Activated naive CD4-positive, alpha-beta T cell treated with anti-CD3 and anti-CD28 coated beads, Interleukin-2, amount 50 U/mL, for 72 hours (primary cell): ENCODE measurements around the gene GIPC2. TPM values are rescaled to one million over a fixed set of nuclear protein-coding genes. Genes with fewer than 3 reads are reported as not detected.
A peak's percentile ranks its signal among the peaks of the same experiment; 100 is the strongest.
"Not testable (repeated sequence)": the region's sequence is repeated elsewhere in the genome, so short reads cannot be mapped to it uniquely, and the experiment has no call there.

Experiments used
- ATAC-seq, 2 donors: fragments of 150-1000 bp; cut with Tn5 transposase; 2 replicates each; pipeline ENCODE4 v1.10.0; 2021; ENCODE audit warnings: mild to moderate bottlenecking in 2 of 2, moderate library complexity in 2 of 2
- DNase-seq, 2 donors: peaks; one replicate each; pipeline ENCODE4 v3.0.0; 2021 to 2022; ENCODE audit warnings: low spot score in 2 of 2
- H3K27ac Mint-ChIP-seq, 2 donors: one replicate each; pipeline ENCODE4 v1.8.0; 2022; ENCODE audit warnings: mild to moderate bottlenecking in 2 of 2, mixed read lengths in 2 of 2
- H3K36me3 Mint-ChIP-seq, 2 donors: one replicate each; pipeline ENCODE4 v1.8.0; 2022; ENCODE audit warnings: mixed read lengths in 2 of 2
- H3K9me3 Mint-ChIP-seq, 2 donors: one replicate each; pipeline ENCODE4 v1.8.0; 2022; ENCODE audit warnings: mixed read lengths in 2 of 2
- total RNA-seq, 2 donors: library from RNA; stranded (reverse); gene quantifications; one replicate each; pipeline ENCODE4 v1.2.3, GENCODE V29; 2022

GIPC2 gene
- total RNA-seq, 2 donors from 2014 or later, result 0.16 to 0.39 TPM

DNA sequence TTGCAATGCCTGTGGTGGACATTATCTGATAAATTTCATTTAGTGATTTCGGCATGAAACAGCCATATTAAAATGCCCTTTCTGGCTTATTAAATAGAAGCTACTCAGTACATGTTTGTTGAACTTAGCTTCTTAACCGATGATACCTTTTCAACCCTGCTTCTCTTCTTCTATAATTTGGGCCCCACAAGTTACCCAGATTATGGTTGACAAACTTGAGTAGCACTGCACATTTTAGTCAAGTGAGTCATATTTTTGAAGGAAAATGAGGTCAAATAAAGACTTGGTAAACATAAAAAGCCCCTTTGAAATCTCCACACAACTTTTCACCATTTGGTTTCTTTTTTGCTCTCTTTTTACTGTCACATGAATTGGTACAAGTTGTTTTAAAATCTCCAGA is 33.8 kb downstream of the GIPC2 start:
- DNase-seq (no peak), ATAC-seq (peak in 1 of 2 donors; percentile 68)
- H3K9me3 Mint-ChIP-seq, result peaks cover 0 to 3% of the 10 kb centered on the region in 2 donors
- no peak overlapping the region for H3K27ac Mint-ChIP-seq
- peaks cover 0 to 2% of the 10 kb centered on the region in 2 donors for H3K36me3 Mint-ChIP-seq

- no peak for ATAC-seq
- H3K36me3 Mint-ChIP-seq, result peaks cover 0 to 13% of the 10 kb centered on the region in 2 donors
- peak overlapping the region in 1 of 2 donors; percentile 53 for H3K27ac Mint-ChIP-seq
- DNase-seq, result no peak
- peaks cover 3 to 7% of the 10 kb centered on the region in 2 donors for H3K9me3 Mint-ChIP-seq
Measured at GRCh38 chr1:78080767-78081166, 35.0 kb downstream of the GIPC2 start.

GRCh38 chr1:78081980-78082860 is 36.5 kb downstream of the GIPC2 start:
- DNase-seq (no peak), ATAC-seq (no peak)
- no peak overlapping the region for H3K27ac Mint-ChIP-seq
- H3K9me3 Mint-ChIP-seq, result peaks cover 16 to 21% of the 10 kb centered on the region in 2 donors
- H3K36me3 Mint-ChIP-seq, result peaks cover 12 to 26% of the 10 kb centered on the region in 2 donors

GRCh38 chr1:78084639-78085038 is 38.9 kb downstream of the GIPC2 start:
- ATAC-seq, H3K27ac Mint-ChIP-seq, DNase-seq: not testable (repeated sequence)
- Mint-ChIP-seq H3K9me3 (peaks cover 12 to 22% of the 10 kb centered on the region in 2 donors), H3K36me3 (peaks cover 12 to 26% of the 10 kb centered on the region in 2 donors)

DNA sequence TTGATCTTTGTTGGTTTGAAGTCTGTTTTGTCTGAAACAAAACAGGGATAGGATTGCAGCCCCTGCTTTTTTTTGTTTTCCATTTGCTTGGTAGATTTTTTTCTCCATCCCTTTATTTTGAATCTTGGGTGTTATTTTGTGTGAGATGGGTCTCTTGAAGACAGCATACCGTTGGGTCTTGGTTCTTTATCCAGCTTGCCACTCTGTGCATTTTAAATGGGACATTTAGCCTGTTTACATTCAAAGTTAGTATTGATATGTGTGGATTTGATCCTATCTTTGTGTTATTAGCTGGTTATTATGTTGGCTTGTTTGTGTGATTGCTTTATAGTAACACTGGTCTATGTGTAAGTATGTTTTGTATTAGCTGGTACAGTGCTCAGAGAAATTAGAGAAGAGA is 40.9 kb downstream of the GIPC2 start:
- Mint-ChIP-seq H3K9me3 (peaks cover 12 to 22% of the 10 kb centered on the region in 2 donors), H3K27ac (no peak overlapping the region), H3K36me3 (peaks cover 12 to 26% of the 10 kb centered on the region in 2 donors)
- ATAC-seq, result no peak
- DNase-seq, result no peak

GRCh38 chr1:78088015-78088414 is 42.2 kb downstream of the GIPC2 start:
- peaks cover 12 to 26% of the 10 kb centered on the region in 2 donors for H3K36me3 Mint-ChIP-seq
- ATAC-seq (no peak), DNase-seq (no peak)
- peaks cover 12 to 22% of the 10 kb centered on the region in 2 donors for H3K9me3 Mint-ChIP-seq
- no peak overlapping the region for H3K27ac Mint-ChIP-seq

DNA sequence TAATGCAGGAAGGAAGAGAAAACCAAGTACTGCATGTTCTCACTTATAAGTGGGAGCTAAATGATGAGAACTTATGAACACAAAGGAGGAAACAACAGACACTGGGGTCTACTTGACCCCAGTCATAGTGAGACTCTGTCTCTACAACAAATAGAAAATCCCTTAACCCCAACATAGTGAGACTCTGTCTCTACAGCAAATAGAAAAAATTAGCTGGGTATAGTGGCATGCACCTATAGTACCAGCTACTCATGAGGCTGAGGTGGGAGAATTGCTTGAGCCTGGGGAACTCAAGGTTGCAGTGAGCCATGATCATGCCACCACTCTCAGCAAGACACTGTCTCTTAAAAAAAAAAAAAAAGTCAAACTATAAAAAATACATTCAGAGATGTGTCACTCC is 42.7 kb downstream of the GIPC2 start:
- peaks cover 12 to 26% of the 10 kb centered on the region in 2 donors for H3K36me3 Mint-ChIP-seq
- H3K9me3 Mint-ChIP-seq, result peaks cover 12 to 22% of the 10 kb centered on the region in 2 donors
- H3K27ac Mint-ChIP-seq, result no peak overlapping the region
- DNase-seq (no peak), ATAC-seq (no peak)

DNA sequence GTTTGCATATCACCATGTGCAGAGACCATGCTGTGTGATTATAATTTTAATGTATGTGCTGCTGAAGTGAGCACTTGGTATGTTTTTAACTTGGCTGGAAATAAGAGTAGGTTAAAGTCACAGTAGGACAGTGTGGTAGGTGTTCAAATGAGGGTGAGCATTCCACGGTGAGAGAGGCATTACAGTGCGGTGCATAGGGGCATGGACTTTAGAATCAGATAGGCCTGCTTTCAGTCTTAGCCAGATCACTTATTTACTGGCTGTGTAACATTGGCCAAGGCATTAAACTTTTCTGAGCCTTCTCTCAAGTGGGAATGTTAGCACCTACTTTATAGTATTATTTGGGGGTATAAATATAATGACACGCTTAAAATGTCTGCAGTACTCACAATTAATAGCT is 43.2 kb downstream of the GIPC2 start:
- no peak for DNase-seq
- ATAC-seq, result no peak
- Mint-ChIP-seq H3K9me3 (peaks cover 12 to 22% of the 10 kb centered on the region in 2 donors), H3K36me3 (peaks cover 12 to 26% of the 10 kb centered on the region in 2 donors), H3K27ac (no peak overlapping the region)

DNA sequence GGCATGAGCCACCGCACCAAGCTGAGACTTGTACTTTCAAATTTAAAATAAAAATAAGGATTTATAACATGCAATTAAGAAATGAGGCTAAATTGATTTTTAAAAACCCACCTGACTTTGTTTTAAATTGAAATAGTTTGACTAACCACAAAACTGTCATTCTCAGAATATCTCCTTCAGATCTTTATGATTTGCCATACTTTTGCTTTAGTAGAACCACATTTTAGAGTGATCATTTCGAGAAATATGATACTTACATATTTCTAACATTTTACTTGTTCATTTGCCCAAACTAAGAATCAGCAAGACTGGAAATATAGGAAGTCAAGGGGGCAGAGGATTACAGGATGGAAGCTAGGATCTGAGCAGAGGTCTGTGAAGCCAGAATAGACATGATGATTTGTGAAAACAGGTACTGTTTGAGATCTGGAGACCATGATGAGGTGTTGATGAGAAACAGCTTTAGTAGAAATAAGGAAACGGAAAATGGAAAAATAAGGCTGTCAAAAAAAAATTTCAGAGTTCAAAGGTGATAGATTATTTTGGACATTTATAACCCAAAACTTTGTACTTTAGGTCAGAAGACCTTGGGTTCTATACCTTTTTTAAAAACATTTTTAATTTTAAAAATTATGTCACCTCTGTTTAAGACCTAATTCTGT is 44.8 kb downstream of the GIPC2 start:
- DNase-seq, result no peak
- ATAC-seq, result no peak
- H3K27ac Mint-ChIP-seq, result peak overlapping the region in 1 of 2 donors; percentile 37
- H3K9me3 Mint-ChIP-seq, result peaks cover 12 to 16% of the 10 kb centered on the region in 2 donors
- peaks cover 12 to 14% of the 10 kb centered on the region in 2 donors for H3K36me3 Mint-ChIP-seq

- Mint-ChIP-seq H3K9me3 (peaks cover 8 to 9% of the 10 kb centered on the region in 2 donors), H3K36me3 (peaks cover 7% of the 10 kb centered on the region in 2 donors), H3K27ac (no peak overlapping the region)
- DNase-seq (no peak), ATAC-seq (no peak)
Measured at GRCh38 chr1:78091215-78091813, 45.5 kb downstream of the GIPC2 start.

- ATAC-seq (no peak), DNase-seq (no peak)
- Mint-ChIP-seq H3K9me3 (peaks cover 2 to 4% of the 10 kb centered on the region in 2 donors), H3K27ac (no peak overlapping the region), H3K36me3 (peaks cover under 1 to 1% of the 10 kb centered on the region in 2 donors)
Measured at GRCh38 chr1:78091886-78092285, 46.1 kb downstream of the GIPC2 start.

DNA sequence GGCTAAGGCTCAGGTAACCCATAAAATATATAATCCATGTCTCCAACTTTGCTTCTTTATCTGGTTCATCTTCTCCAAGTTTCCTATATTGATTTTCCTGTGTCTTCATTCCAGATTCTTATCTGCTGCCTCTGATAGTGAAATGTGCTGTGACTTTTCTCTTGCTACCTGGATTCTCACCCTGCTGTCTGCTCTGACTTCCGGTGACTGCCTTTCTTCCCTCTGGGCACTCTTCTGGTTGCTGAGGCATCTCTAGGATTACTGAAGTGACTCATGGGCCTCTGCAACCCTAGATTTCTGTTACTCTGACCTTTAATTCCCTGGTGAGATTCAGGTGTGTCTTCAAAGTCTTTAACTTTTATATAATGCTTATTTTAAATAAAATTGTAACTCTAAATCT is 46.9 kb downstream of the GIPC2 start:
- ATAC-seq (no peak), DNase-seq (no peak)

GRCh38 chr1:78093560-78093959 is 47.8 kb downstream of the GIPC2 start:
- no peak for ATAC-seq
- no peak overlapping the region for H3K27ac Mint-ChIP-seq
- H3K36me3 Mint-ChIP-seq, result no peaks in the 10 kb centered on the region
- DNase-seq, result no peak
- H3K9me3 Mint-ChIP-seq, result no peaks in the 10 kb centered on the region

More for the DNA sequence above, 46.9 kb downstream of the GIPC2 start:
- Mint-ChIP-seq H3K36me3 (no peaks in the 10 kb centered on the region), H3K27ac (no peak overlapping the region), H3K9me3 (no peaks in the 10 kb centered on the region)

- Mint-ChIP-seq H3K27ac (no peak overlapping the region), H3K9me3 (no peaks in the 10 kb centered on the region), H3K36me3 (no peaks in the 10 kb centered on the region)
- ATAC-seq, result no peak
- DNase-seq, result no peak
Measured at GRCh38 chr1:78094639-78095038, 48.9 kb downstream of the GIPC2 start.

GRCh38 chr1:78095593-78095992 is 49.8 kb downstream of the GIPC2 start:
- Mint-ChIP-seq H3K36me3 (no peaks in the 10 kb centered on the region), H3K9me3 (no peaks in the 10 kb centered on the region), H3K27ac (no peak overlapping the region)
- ATAC-seq, result no peak
- DNase-seq, result no peak

DNA sequence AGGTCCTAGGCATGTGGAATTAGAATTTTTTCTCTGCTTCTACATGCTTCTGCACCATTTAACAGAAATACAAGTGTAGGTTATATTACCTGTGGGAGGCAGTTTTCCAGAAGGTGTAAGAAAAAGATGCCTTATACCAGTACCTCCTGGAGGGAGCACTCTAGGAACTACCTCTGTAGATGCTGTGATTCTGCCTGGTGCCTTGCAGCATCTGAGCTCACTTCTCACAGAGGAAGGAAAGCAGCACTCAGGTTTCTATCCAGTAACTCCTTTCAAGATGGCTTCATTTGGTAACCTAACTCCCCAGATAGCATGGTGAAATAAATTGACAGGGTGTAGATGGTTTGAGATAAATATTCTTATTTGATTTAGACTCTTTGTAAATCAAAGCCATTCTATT is 50.3 kb downstream of the GIPC2 start:
- DNase-seq (no peak), ATAC-seq (no peak)
- no peaks in the 10 kb centered on the region for H3K9me3 Mint-ChIP-seq
- no peak overlapping the region for H3K27ac Mint-ChIP-seq
- H3K36me3 Mint-ChIP-seq, result no peaks in the 10 kb centered on the region

GRCh38 chr1:78096976-78097375 is 51.2 kb downstream of the GIPC2 start:
- no peak for ATAC-seq
- no peak for DNase-seq
- Mint-ChIP-seq H3K27ac (no peak overlapping the region), H3K36me3 (no peaks in the 10 kb centered on the region), H3K9me3 (no peaks in the 10 kb centered on the region)
